HG03342 (cell line): ENCODE results near the gene BANP.
"Not testable (repeated sequence)": the region's sequence is repeated elsewhere in the genome, so short reads cannot be mapped to it uniquely, and the experiment has no call there.

Experiments
- ATAC-seq: cut with Tn5 transposase; IDR thresholded peaks from one replicate; pipeline ENCODE4 v1.9.1; 2021; ENCODE audit warnings: mild to moderate bottlenecking, moderate library complexity; ENCODE audit not compliant: unreplicated experiment

Gene BANP

DNA sequence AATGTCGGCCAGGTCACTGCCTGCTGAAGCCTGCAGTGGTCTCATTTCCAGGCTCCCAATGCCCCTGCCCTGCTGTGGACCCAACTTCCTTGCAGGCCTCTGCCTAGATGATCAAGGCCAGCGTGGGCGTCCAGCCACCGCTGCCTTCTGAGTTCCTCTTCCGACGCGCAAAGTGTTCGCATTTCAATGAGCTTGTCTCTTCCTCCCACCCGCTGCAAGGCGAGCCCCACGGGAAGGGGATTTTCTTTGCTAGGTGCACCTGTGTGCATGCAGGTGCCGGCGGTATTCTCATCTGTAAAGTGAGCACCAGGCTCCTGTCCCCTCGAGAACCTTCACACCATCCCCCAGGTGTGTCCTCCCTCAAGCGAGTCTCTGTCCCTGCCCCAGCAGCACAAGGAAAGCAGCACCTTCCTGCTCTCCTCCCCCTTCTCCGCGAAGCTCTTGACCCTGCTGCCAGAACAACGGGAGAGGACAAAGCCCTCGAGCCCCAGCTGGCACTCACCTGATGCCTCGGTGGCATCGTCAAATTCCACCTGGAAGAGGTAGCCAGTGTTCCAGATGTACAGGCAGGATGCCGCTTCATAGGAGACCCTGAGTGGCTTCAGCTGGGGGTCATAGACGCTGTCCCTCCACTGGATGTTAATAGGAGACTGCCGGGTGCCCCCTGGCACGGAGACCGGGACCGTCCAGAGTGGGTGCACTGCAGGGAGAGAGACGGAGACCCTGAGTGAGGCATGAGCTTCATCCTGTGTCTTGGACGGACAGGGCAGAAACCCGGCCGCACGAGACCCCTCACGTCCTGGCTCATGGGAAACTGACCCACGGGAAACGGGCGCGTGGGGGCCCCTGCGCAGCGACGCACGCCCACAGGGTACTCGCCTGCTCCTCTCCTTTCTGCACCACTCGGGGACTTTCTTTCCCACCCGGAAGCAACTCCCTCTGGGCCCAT is 24.7 kb upstream of the BANP start:
- ATAC-seq: no peak

DNA sequence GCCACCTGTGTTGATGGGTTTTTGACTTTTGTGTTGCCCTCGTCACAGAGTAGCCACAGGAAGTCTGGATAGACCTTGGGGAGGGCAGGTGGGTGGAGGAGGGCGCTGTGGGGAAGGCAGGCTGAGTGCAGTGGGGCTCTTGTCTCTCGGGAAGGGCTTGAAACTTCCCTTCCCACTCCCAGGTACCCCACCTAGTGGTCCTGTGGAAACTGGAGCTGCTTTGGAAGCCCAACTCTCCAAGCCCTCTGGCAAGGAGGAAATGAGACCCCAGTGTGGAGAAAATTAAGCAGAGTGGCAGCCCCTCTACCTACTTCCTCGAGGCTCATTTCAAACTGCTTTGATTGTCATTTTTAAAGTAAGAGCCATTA is 24.1 kb upstream of the BANP start:
- no peak for ATAC-seq

DNA sequence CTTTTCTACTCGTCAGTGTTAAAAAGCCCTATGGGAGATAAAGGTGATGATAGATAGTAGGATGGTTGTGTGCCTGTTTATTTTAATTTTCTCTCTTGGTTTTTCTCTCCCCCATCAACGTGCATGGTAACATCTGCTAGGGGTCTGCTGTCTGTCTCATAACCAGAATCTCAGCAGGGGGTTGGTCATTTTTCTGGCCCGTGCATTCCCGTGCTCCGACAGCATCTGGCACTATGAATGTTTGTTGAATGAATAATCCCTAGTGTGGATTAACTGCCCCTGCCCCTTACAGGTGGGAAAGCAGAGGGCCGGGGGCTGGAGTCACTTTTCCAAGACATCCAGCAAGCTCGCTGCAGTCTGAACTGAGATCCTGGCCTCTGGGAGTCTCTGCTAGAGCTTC is 21.2 kb upstream of the BANP start:
- ATAC-seq: no peak

DNA sequence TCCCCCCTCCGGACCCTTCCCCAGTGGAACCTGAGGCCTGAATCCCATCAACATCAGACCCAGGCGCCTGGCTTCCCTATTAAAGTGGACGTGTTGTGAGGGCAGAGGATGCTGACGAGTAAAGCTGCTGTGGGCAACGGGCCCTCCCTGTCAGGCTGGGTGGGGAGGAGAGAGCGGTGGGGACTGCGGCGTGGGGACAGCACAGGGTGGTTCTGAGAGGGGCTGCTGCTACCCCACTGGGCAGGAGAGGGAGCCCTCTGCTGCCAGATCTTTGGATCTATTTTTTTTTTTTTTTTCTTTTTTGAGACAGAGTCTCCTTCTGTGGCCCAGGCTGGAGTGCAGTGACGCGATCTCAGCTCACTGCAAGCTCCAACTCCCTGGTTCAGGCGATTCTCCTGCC is 20.8 kb upstream of the BANP start:
- no peak for ATAC-seq

DNA sequence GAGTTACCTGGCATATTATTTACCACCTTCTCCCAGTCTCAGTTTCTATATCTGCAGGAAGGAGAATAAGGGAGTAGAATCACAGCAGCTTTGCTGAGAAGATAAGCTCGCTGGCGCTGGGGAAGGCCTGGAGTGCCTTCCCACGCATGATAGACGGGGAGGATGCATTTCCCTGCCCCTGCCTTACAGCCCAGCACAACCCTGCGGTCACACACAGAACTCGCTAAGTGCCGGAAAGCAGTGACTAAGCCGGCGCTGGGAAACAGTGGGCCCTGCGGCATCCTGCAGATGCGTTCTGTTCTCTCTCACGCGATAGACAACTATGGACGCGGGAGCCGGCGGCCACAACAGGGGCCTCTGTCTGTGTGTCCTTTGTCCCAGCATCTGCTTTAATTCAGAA is 19.7 kb upstream of the BANP start:
- ATAC-seq: no peak

DNA sequence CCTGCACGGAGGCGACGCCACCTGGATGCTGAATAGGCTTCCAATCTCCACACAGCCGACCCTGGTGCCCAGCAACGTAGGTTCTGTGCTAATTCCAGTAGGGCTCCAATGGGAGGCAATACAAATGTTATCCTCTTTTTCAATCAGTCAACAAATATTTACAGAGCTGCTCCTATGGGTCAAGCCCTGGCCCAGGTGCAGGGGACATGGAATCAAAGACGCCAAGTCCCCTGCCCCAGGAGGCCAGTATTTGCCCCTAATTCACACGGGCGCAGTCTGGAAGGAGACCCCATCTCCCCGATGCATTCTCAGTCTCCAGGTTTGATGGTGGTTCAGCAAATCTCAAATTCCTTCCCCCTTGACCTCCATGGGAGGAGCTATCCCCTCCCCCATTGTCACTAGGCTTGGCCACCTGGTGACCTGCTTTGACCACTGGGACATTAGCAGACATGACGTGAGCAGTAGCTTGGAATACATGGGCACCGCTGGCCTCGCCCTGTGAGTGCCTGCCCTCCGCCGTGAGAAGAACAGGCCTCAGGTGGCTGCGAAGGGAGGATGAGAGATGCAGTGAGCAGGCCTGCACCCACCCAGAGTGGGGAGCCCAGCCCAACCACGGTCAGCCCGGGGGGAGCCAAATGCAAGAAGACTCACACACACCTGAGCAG is 18.6 kb upstream of the BANP start:
- ATAC-seq: not testable (repeated sequence)

DNA sequence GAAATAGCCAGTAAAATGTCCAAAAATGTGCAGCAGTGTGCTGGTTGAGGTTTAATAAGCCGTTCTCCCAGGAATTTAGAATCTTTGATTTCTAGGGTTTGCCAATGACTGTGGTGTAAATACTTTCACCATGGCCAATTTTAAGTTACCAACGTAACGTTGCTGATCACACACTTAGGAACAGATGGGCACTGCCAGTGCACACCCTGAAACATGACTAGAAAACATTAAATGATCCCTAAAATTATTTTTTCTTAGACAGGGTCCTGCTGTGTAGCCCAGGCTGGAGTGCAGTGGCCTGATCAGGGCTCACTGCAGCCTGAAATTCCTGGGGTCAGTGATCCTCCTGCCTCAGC is 18.1 kb upstream of the BANP start:
- no peak for ATAC-seq

DNA sequence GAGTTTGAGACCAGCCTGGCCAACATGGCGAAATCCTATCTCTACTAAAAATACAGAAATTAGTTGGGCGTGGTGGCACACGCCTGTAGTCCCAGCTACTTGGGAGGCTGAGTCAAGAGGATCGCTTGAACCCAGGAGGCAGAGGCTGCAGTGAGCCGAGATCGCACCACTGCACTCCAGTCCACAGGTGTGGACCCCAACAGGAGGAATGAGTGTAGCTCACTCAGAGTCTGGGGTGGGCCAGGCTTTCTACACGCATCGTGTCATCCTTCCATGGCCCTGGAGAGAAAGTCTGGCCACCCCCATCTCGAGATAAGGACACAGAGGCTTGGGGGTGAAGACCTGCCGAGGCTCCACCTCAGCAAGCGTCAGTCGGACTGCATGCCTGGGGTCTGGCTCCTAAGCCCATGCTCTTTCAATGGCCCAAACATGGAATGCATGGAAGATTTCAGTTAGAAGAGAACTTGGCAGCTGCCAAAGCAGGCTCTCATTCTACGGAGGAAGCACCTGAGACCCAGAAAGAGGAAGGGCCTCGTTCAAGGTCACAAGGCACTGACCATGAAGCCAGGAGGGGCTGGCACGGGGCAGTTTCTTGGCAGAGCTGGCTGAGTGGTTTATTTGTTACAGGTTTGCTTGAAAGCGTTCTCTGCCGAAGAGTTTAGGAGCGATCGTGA is 16.3 kb upstream of the BANP start:
- not testable (repeated sequence) for ATAC-seq

DNA sequence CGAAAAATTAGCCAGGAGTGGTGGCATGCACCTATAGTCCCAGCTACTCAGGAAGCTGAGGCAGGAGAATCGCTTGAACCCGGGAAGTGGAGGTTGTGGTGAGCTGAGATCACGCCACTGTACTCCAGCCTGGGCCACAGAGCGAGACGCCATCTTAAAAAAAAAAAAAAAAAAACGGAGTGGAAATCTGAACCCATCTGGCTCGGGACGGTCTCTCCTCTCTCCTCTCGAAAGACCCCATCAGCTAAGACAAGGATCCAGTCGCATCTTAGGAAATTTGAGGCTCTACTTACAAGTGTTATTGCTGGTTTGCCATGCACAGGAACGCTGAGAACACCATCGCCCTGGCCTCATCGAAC is 15.2 kb upstream of the BANP start:
- not testable (repeated sequence) for ATAC-seq

DNA sequence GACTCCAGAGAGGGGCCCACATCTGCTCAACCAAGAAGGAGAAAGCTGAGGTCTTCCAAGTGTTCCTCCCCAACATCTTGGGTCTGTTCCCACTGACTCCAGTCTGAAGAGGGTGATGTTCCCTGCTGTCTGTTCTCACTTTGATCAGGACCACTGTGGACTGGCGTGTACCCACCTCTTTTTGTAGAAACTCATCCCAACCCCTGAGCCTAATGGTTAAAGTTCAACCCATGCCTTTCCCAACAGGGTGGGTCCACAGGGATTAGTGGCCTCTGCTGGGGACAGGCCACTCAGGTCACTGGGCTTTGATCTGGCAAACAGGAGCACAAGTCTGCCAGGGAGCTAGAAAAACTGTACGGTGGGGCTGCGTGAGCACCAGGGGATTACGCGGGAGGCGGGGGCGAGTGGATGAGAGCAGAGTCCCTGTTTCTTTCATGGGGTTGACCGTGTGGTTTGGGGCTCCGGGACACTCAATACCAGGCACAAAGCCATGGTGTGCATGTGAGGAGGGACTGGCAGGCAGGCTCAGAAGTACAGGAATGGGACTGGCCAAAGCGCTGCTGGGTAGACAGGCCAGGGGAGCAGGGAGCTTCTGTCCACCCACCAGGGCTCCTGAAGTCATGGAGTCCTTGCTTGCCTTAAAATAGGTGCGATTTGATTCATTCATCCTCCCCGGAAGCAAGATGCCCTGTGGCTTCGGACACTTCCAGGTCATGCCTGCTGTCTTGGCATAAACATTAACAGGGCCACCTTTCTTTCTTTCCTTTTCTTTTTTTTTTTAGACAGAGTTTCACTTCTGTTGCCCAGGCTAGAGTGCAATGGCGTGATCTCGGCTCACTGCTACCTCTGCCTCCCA is 14.6 kb upstream of the BANP start, which contains the start of gene CA5A:
TSS of gene CA5A (minus strand) at position 155 of the 856 bp plus-strand sequence. CDS start at position 76, 79 bp downstream.
- ATAC-seq: no peak

DNA sequence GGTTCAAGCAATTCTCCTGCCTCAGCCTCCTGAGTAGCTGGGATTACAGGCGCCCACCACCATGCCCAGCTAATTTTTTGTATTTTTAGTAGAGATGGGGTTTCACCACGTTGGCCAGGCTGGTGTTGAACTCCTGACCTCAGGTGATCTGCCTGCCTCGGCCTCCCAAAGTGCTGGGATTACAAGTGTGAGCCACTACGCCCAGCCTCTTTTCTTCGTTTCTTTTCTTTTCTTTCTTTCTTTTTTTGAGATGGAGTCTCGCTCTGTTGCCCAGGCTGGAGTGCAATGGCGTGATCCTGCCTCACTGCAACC is 14.0 kb upstream of the BANP start:
- ATAC-seq: not testable (repeated sequence)

DNA sequence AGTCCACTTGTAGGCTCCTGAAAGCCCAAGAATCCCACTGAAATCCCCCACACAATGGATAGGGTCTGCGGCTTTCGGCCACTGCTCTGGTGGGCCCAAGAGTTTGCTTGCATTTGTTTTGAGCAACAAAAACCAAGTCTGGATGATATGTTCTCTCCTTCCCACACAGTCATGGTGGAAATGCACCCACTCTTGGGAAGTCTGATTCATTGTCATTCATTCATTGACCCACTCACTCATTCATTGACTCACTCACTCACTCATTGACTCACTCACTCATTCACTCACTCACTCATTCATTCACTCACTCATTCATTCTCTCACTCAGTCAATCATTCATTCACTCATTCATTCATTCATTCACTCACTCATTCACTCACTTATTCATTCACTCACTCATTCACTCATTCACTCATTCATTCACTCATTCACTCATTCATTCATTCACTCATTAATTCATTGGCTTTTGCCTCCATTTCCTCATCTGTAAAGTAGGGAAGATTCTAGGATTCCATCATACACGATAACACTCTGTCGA is 12.8 kb upstream of the BANP start:
- no peak for ATAC-seq

DNA sequence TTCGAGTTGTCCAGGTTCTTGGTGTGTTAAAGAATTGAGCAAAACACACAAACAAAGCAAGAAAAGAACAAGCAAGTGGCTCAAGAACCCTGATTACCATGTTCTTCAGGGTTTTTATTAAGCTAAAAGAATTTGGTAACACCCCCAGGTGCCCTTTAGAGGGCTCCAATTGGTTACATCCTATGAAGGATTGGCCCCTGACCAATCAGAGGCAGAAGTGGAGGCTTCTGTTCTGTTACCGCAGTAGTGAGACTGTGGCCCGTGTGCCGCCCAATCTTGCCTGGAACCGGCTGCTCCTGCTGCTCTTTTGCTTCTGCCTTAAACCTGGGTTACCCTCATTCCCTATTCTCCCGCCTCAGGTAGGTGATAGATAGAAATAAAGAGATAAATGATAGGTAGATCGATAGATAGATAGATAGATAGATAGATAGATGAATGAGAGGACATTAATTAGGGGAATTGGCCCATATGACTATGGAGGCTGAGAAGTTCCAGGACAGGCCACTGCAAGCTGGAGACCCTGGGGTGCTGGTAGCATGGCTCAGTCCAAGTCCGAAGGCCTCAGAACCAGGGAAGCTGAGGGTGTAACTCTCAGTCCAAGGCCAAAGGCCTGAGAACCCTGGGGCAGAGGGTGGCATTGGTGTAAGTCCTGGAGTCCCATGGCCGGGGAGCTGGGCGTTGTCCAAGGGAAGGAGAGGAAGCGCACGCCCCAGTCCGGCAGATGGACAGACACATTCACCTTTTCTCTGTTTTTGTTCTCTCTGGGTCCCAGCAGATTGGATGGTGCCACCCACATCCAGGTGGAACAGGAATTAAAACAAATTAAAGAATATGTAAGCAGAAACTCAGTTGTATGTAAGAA is 11.4 kb upstream of the BANP start:
- no peak for ATAC-seq

DNA sequence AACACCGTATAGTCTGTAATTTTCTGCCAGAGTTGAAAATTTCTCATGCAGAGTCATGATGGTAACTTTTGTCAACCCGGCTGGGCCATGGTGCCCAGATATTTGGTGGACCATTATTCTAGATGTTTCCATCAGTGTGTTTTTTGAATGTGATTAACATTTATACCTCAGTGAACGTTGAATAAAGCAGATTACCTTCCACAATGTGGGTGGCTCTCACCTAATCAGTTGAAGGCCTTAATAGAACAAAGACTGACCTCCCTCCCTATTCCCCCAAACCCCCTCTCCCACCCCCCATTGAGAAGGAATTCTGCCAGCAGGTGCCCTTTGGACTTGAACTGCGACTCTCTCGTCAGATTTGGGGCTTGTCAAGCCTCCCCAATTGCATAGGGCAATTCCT is 8.6 kb upstream of the BANP start:
- ATAC-seq: no peak

DNA sequence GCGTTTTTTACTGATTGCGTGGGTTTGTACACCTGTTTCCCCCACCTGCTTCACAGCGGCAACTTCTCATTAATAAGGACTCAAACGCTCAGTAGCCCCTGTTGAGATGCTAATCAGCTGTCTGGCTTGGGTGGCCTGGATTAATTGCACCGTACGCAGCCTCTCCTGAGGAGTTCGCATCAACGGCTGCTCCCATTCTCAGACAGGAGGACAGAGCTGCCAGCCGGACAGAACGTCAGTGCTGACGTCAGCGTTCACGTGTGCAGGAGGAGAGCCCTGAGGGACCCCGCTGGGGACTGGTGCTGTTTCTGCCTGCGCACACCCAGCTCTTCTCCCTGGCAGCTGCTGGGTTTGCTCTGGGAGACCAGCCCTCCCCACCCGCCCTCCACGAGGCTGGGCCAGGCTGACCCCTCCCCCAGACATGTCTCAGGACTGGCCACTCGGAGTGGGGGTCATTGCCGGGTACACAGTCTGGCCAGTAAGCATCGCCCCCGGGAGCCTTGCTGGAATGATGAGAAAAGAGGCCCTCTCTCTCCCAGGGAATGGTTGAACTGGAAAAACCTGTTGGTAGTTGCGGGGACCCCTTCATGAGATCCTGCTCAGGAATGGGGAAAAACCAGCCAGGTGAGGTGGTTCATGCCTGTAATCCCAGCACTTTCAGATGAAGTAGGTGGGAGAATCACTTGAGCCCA is 5.7 kb upstream of the BANP start:
- ATAC-seq: no peak

DNA sequence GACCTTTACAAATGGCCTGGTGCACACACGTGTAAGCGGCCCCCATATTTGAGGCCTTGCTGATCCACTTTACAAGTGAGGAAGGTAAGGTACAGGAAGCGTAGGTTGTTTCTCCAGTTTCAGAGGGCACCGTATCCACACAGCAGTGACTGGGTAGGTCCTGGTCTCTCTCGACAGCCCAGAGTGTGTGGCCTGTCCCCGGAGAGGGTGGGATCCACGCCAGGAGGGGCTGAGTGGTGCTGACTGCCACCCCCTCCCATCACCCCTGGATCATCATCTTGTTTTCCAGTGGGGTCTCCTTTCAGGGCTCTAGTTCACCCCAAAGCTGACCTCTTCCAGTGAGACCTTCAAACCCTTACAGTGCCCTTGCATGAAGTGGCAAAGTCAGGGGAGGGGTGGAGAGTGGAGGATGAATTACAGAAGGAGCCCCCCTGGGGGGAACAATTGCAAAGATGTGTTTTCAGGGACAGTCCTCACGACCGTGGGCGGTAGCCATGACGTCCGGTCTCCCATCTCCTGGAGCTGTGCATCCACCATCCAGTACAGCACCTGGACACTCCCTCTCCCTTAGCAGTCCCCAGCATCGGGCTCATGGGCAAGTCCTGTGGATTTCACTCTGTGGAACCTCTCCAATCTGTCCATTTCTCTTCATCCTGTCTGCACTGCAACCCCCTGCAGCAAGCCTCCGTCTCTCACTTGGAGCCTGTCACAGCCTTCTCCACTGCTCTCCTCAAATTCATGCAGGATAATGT is 4.5 kb upstream of the BANP start:
- ATAC-seq: no peak

DNA sequence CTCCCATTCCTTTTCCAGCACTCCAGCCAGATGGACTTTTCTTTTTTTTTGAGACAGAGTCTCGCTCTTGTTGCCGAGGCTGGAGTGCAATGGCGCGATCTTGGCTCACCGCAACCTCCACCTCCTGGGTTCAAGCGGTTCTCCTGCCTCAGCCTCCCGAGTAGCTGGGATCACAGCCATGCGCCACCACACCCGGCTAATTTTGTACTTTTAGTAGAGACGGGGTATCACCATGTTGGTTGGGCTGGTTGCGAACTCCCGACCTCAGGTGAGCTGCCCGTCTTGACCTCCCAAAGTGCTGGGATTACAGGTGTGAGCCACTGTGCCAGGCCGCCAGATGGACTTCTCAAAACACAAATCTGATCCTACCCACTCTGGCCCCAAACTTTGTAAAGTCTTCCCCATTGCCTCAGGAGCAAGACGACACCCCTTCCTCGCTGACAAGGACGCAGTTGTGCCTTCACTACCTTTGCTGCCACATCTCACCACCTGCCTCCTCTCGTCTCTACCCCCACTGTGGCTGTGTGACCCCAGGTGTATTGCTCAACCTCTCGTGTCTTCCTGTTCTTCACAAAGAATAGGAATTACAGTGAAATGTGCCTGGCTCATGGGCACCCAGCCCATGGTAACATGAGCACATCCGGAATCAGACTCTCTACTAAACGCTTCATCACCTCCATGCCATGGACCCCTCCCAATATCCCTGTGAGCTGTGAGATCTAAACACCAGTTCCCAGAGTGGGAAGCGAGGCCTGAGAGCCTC is 3.7 kb upstream of the BANP start:
- ATAC-seq: no peak

DNA sequence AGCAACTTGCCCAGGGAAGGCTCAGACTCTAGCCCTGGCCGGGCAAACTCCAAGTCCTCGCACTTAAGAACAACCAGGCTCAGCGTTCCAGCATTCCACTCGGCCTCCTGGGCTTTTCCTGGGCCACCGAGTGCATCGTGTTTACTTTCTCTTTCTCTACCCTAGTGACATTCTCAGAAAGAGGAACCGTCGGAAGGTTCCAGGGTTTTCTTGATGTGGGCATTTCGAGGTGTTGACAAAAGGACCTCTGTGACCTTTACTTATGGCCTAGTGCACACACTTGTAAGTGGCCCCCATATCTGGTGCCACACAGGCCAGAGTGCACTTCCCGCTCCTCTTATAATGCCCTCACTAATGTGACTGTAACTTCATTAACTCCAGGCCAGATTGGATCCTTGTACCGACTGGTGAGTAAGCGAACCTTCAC is 3.1 kb upstream of the BANP start:
- no peak for ATAC-seq
